Measurements from ENCODE around the gene METTL3.

DNA sequence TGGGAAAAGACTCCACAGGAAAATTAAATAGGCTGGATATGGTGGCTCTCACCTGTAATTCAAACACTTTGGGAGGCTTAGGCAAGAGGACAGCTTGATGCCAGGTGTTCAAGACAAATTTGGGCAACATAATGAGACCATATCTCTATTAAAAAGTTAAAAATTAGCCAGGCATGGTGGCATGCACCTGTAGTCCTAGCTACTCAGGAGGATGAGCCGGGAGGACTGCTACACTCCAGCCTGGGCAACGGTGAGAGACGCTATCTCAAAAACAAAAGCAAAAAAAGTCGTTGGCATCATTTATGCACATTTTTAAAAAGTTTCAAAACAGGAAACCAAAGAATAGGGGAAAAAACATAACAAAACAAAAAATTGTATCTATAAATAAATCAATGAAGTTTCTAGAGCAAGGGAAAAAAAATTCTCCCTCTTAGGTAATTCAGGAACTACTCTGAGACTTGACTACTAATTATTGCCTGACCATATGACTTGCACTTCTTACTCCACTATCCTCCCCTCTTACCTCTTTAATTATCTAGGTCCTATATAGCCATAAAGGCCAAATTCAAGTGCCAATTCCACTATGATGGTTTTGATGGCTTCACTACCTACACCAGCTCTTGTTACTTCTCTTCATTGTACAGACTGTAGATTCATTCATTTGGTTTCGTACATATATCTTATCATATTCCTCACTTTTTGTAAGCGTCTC lies 1.6 kb downstream of the METTL3 start:
- TF ChIP-seq, protein P1, sequence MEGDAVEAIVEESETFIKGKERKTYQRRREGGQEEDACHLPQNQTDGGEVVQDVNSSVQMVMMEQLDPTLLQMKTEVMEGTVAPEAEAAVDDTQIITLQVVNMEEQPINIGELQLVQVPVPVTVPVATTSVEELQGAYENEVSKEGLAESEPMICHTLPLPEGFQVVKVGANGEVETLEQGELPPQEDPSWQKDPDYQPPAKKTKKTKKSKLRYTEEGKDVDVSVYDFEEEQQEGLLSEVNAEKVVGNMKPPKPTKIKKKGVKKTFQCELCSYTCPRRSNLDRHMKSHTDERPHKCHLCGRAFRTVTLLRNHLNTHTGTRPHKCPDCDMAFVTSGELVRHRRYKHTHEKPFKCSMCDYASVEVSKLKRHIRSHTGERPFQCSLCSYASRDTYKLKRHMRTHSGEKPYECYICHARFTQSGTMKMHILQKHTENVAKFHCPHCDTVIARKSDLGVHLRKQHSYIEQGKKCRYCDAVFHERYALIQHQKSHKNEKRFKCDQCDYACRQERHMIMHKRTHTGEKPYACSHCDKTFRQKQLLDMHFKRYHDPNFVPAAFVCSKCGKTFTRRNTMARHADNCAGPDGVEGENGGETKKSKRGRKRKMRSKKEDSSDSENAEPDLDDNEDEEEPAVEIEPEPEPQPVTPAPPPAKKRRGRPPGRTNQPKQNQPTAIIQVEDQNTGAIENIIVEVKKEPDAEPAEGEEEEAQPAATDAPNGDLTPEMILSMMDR (IDR thresholded peaks at IDR 0.05; ENCODE audit: control extremely low read depth in 1 of 3, insufficient read depth in 1 of 3, low read depth in 1 of 3, low read length in 3 of 3): no peak
- no peak for TF ChIP-seq EZH2 (IDR thresholded peaks at IDR 0.05; ENCODE audit: low read depth, low read length, severe bottlenecking)
- no peak for TF ChIP-seq JUND (IDR thresholded peaks at IDR 0.05; ENCODE audit: low read length)
